Liver (tissue), 9 donors: ENCODE results near the gene CRTAP. TPM values are rescaled to one million over a fixed set of nuclear protein-coding genes. Genes with fewer than 3 reads are reported as not detected.

Source experiments
- DNase-seq: peaks from one replicate; pipeline ENCODE4 v3.0.0-alpha.2; 2017; ENCODE audit warnings: low spot score
- H3K27ac ChIP-seq, 2 donors: one replicate each; pipeline ENCODE4 v1.7.0; 2013; ENCODE audit warnings: inconsistent platforms in 2 of 2, low read length in 2 of 2, control low read depth in 1 of 2, low read depth in 1 of 2, mild to moderate bottlenecking in 1 of 2
- H3K27me3 ChIP-seq, 4 donors: one replicate each; pipeline versions ENCODE4 v1.6.1 to v1.7.0; 2013; ENCODE audit warnings: low read length in 3 of 4, inconsistent platforms in 1 of 4, mild to moderate bottlenecking in 1 of 4, moderate library complexity in 1 of 4; ENCODE audit not compliant: control insufficient read depth in 4 of 4, insufficient read depth in 4 of 4
- H3K36me3 ChIP-seq, 4 donors: one replicate each; pipeline versions ENCODE4 v1.6.1 to v1.7.0; 2013; ENCODE audit warnings: low read length in 3 of 4, mild to moderate bottlenecking in 3 of 4, low read depth in 1 of 4, moderate library complexity in 1 of 4; ENCODE audit not compliant: control insufficient read depth in 4 of 4, insufficient read depth in 3 of 4
- H3K4me1 ChIP-seq, 4 donors: one replicate each; pipeline versions ENCODE4 v1.6.1 to v1.7.0; 2013; ENCODE audit warnings: low read length in 3 of 4, mild to moderate bottlenecking in 3 of 4, moderate library complexity in 1 of 4; ENCODE audit not compliant: control insufficient read depth in 4 of 4, insufficient read depth in 4 of 4
- H3K4me3 ChIP-seq, 3 donors: one replicate each; pipeline versions ENCODE4 v1.6.1 to v1.7.0; 2013; ENCODE audit warnings: low read length in 3 of 3, control low read depth in 1 of 3, low read depth in 1 of 3, mild to moderate bottlenecking in 1 of 3
- H3K9ac ChIP-seq, 2 donors: one replicate each; pipeline ENCODE4 v1.7.0; 2013; ENCODE audit warnings: low read length in 2 of 2, mild to moderate bottlenecking in 2 of 2, moderate library complexity in 2 of 2, control low read depth in 1 of 2, low read depth in 1 of 2
- H3K9me3 ChIP-seq, 4 donors: one replicate each; pipeline versions ENCODE4 v1.6.1 to v1.7.0; 2013; ENCODE audit warnings: low read length in 3 of 4; ENCODE audit not compliant: control insufficient read depth in 4 of 4
- EGR1 ChIP-seq, 2 donors: IDR thresholded peaks; 2 replicates each; pipeline ENCODE4 v1.6.1; 2016 to 2018; ENCODE audit warnings: antibody characterized with exemption in 2 of 2, low read depth in 2 of 2
- FOXA1 ChIP-seq: IDR thresholded peaks from 2 replicates; pipeline ENCODE4 v1.6.1; 2016; ENCODE audit warnings: antibody characterized with exemption
- FOXA2 ChIP-seq: IDR thresholded peaks from 2 replicates; pipeline ENCODE4 v1.6.1; 2016; ENCODE audit warnings: antibody characterized with exemption
- GABPA ChIP-seq, 2 donors: IDR thresholded peaks in 1 of 2; conservative IDR thresholded peaks in 1 of 2; 2 replicates each; pipeline ENCODE4 v1.6.1; 2016; ENCODE audit warnings: antibody characterized with exemption in 2 of 2, mild to moderate bottlenecking in 1 of 2, moderate library complexity in 1 of 2
- HNF4A ChIP-seq, 2 donors: conservative IDR thresholded peaks; 2 replicates each; pipeline ENCODE4 v1.6.1; 2016; ENCODE audit warnings: antibody characterized with exemption in 2 of 2, mild to moderate bottlenecking in 2 of 2
- JUND ChIP-seq, 2 donors: IDR thresholded peaks; 2 replicates each; pipeline ENCODE4 v1.6.1; 2016; ENCODE audit warnings: antibody characterized with exemption in 2 of 2
- NR2F2 ChIP-seq: IDR thresholded peaks from 2 replicates; pipeline ENCODE4 v1.6.1; 2016; ENCODE audit warnings: antibody characterized with exemption
- RAD21 ChIP-seq, 2 donors: IDR thresholded peaks; 2 replicates each; pipeline ENCODE4 v1.6.1; 2016; ENCODE audit warnings: antibody characterized with exemption in 2 of 2, mild to moderate bottlenecking in 2 of 2
- SP1 ChIP-seq: IDR thresholded peaks from 2 replicates; pipeline ENCODE4 v1.6.1; 2018; ENCODE audit warnings: antibody characterized with exemption, mild to moderate bottlenecking
- TAF1 ChIP-seq: conservative IDR thresholded peaks from 2 replicates; pipeline ENCODE4 v1.6.1; 2016; ENCODE audit warnings: antibody characterized with exemption, mild to moderate bottlenecking
- WGBS: extraction: QIAGEN DNeasy Blood & Tissue Kit; methylation state at CpG from one replicate; pipeline ENCODE4 v1.1.7; 2013; 5-methylcytosine and 5-hydroxymethylcytosine counted together
- polyA plus RNA-seq, 2 donors: library from polyadenylated mRNA; stranded (reverse) in 1 of 2; unstranded in 1 of 2; fragments of 200-250 nt in 1 of 2; fragments of >200 nt in 1 of 2; fragmentation: Nextera tagmentation in 1 of 2; extraction: Ambion mirVana in 1 of 2; gene quantifications; one replicate each; pipeline versions ENCODE4 v1.2.1 to v1.2.3, GENCODE V29; 2013 to 2015
- total RNA-seq, 2 donors: library from RNA; depleted of rRNA; stranded (reverse); fragments of >200 nt; gene quantifications; one replicate each; pipeline ENCODE4 v1.2.3, GENCODE V29; 2014
- TF ChIP-seq, protein P1 (sequence below): IDR thresholded peaks from 2 replicates; pipeline ENCODE4 v1.6.1; 2016; ENCODE audit warnings: antibody characterized with exemption, mild to moderate bottlenecking
- TF ChIP-seq, protein P2 (sequence below): IDR thresholded peaks from 2 replicates; pipeline ENCODE4 v1.6.1; 2016; ENCODE audit warnings: antibody characterized with exemption
- donor health status: healthy.
- donor health status: healthy.
- donor health status: healthy.
- donor health status: healthy.
- donor health status: healthy.

The CRTAP gene
- total and polyA plus RNA-seq, 4 donors: 26.5 to 47.6 (median 38.5) TPM

DNA sequence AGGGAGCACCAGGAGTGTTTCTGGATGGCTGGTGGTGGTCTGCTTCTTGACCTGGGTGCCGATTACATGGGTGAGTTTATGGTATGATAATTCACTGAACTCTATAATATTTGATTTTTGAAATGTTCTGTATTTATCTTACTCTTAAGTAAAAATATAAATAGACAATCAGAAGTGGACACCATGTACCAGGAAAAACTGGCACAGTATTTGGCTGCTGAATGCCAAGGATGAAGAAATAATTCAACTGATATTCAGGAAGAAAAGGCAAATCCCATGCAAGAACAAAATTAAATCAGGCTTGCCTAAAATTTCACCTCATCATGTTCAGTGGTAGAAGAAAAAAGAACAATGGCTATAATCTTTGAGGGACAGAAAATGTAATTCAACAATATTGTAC is 51.6 kb downstream of the CRTAP start (continued):
- TF ChIP-seq, protein P1, sequence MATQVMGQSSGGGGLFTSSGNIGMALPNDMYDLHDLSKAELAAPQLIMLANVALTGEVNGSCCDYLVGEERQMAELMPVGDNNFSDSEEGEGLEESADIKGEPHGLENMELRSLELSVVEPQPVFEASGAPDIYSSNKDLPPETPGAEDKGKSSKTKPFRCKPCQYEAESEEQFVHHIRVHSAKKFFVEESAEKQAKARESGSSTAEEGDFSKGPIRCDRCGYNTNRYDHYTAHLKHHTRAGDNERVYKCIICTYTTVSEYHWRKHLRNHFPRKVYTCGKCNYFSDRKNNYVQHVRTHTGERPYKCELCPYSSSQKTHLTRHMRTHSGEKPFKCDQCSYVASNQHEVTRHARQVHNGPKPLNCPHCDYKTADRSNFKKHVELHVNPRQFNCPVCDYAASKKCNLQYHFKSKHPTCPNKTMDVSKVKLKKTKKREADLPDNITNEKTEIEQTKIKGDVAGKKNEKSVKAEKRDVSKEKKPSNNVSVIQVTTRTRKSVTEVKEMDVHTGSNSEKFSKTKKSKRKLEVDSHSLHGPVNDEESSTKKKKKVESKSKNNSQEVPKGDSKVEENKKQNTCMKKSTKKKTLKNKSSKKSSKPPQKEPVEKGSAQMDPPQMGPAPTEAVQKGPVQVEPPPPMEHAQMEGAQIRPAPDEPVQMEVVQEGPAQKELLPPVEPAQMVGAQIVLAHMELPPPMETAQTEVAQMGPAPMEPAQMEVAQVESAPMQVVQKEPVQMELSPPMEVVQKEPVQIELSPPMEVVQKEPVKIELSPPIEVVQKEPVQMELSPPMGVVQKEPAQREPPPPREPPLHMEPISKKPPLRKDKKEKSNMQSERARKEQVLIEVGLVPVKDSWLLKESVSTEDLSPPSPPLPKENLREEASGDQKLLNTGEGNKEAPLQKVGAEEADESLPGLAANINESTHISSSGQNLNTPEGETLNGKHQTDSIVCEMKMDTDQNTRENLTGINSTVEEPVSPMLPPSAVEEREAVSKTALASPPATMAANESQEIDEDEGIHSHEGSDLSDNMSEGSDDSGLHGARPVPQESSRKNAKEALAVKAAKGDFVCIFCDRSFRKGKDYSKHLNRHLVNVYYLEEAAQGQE: no peak
- TF ChIP-seq HNF4A (conservative IDR thresholded peaks at IDR 0.05): no peak
- TF ChIP-seq FOXA2: no peak
- TF ChIP-seq SP1: no peak

DNA sequence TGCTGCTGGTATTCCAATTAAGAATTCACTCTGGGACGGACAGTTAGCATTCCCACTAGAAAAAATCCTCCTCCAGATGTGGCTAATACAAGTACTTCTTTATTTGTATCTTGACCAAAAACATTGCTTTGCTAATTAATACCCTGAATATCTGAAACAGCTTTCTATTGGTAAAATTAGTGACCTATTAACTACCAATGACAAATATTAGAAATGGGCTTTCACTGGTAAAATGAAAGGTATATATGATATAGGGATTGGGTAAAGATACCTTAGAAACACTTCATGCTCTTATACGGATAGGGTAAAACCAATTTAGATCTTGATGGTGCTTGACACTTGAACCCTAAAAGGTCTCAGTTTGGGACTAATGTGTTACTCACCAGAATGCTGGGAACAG is 52.3 kb downstream of the CRTAP start:
- Histone ChIP-seq H3K27ac (no peak overlapping the region), H3K4me1 (no peaks in the 10 kb centered on the region), H3K36me3 (no peaks in the 10 kb centered on the region), H3K4me3 (no peak overlapping the region), H3K9me3 (no peaks in the 10 kb centered on the region), H3K27me3 (no peaks in the 10 kb centered on the region), H3K9ac (no peak overlapping the region)
- DNase-seq: no peak
- 87% methylated on average over 2 of the region's 2 CpGs for WGBS
- TF ChIP-seq SP1 (no peak), TAF1 (no peak), EGR1 (IDR thresholded peaks at IDR 0.05; ENCODE audit: low read depth in 2 of 2) (no peak), FOXA1 (no peak), RAD21 (IDR thresholded peaks at IDR 0.05) (no peak), JUND (IDR thresholded peaks at IDR 0.05) (no peak), NR2F2 (no peak)
- TF ChIP-seq, protein P1: no peak
- TF ChIP-seq, protein P2, sequence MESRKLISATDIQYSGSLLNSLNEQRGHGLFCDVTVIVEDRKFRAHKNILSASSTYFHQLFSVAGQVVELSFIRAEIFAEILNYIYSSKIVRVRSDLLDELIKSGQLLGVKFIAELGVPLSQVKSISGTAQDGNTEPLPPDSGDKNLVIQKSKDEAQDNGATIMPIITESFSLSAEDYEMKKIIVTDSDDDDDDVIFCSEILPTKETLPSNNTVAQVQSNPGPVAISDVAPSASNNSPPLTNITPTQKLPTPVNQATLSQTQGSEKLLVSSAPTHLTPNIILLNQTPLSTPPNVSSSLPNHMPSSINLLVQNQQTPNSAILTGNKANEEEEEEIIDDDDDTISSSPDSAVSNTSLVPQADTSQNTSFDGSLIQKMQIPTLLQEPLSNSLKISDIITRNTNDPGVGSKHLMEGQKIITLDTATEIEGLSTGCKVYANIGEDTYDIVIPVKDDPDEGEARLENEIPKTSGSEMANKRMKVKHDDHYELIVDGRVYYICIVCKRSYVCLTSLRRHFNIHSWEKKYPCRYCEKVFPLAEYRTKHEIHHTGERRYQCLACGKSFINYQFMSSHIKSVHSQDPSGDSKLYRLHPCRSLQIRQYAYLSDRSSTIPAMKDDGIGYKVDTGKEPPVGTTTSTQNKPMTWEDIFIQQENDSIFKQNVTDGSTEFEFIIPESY: no peak

DNA sequence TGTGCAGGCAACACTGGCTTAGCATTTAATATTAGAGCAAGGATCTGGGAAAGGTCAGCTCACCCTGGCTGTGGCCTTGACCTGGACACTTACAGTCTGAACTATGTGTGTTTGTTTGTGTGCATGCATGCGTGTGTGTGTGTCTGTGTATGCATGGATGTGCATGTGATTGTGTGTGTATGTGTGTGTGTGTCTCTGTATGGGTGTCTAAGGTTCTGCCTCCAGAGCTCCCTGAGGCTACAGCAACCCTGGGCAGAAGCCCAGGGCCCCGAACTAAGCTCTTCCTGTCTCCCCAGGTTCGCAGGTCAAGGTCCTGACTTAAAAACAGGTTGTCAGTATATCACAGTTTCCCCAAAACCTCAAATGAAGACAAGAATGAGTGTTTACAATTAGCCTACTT is 53.5 kb downstream of the CRTAP start:
- Histone ChIP-seq H3K9ac (no peak overlapping the region), H3K4me3 (no peak overlapping the region), H3K4me1 (no peaks in the 10 kb centered on the region), H3K9me3 (no peaks in the 10 kb centered on the region), H3K27me3 (no peaks in the 10 kb centered on the region), H3K27ac (no peak overlapping the region), H3K36me3 (no peaks in the 10 kb centered on the region)
- 73% methylated on average over 3 of the region's 3 CpGs for WGBS
- DNase-seq: no peak
- no peak for TF ChIP-seq HNF4A (conservative IDR thresholded peaks at IDR 0.05)
- no peak for TF ChIP-seq JUND (IDR thresholded peaks at IDR 0.05)
- TF ChIP-seq TAF1: no peak
- TF ChIP-seq GABPA (IDR thresholded peaks at IDR 0.05 in 1 of 2, conservative IDR thresholded peaks at IDR 0.05 in 1 of 2): no peak
- TF ChIP-seq RAD21 (IDR thresholded peaks at IDR 0.05): no peak
